GM12878 (cell line): Measurements from ENCODE around the gene EPB41L2.

Experiments
- CEBPB ChIP-seq, 2 experiments: fragments of 150-350 bp in 1 of 2; IDR thresholded peaks; 2 replicates each; pipeline ENCODE4 v1.6.1; 2012 to 2014; ENCODE audit warnings: low read depth in 2 of 2, low read length in 2 of 2, borderline replicate concordance in 1 of 2, inconsistent platforms in 1 of 2
- CHD1 ChIP-seq: IDR thresholded peaks from 2 replicates; pipeline ENCODE4 v1.6.1; 2012; ENCODE audit warnings: low read depth, low read length, improper control_type of control experiment
- CREB1 ChIP-seq: IDR thresholded peaks from 2 replicates; pipeline ENCODE4 v1.6.1; 2012; ENCODE audit warnings: low read depth, mild to moderate bottlenecking, inconsistent platforms
- CTCF ChIP-seq, 3 experiments: IDR thresholded peaks in 2 of 3; conservative IDR thresholded peaks in 1 of 3; 2 replicates each; pipeline ENCODE4 v1.5.1; 2011; ENCODE audit warnings: low read depth in 3 of 3, low read length in 3 of 3, mild to moderate bottlenecking in 3 of 3, control low read depth in 2 of 3, moderate library complexity in 2 of 3, inconsistent platforms in 1 of 3, mixed read lengths in 1 of 3; ENCODE audit not compliant: control insufficient read depth in 2 of 3, insufficient read depth in 1 of 3; ENCODE audit errors: extremely low read depth in 1 of 3
- DPF2 ChIP-seq: fragments of 450-650 bp; IDR thresholded peaks from 2 replicates; pipeline ENCODE4 v1.6.1; 2017; ENCODE audit warnings: mild to moderate bottlenecking
- EGR1 ChIP-seq, 2 experiments: IDR thresholded peaks; 1 replicate in 1 of 2; 2 replicates in 1 of 2; pipeline ENCODE4 v1.6.1; 2011 to 2012; ENCODE audit warnings: low read depth in 2 of 2, low read length in 2 of 2, borderline replicate concordance in 1 of 2, mild to moderate bottlenecking in 1 of 2, moderate library complexity in 1 of 2
- ELK1 ChIP-seq: IDR thresholded peaks from 2 replicates; pipeline ENCODE4 v1.6.1; 2012; ENCODE audit warnings: low read depth, low read length, improper control_type of control experiment
- JUNB ChIP-seq: IDR thresholded peaks from 2 replicates; pipeline ENCODE4 v1.6.1; 2016; ENCODE audit warnings: antibody characterized with exemption, mild to moderate bottlenecking
- JUND ChIP-seq: IDR thresholded peaks from 2 replicates; pipeline ENCODE4 v1.6.1; 2012; ENCODE audit warnings: low read depth, mild to moderate bottlenecking, low read length, improper control_type of control experiment, moderate library complexity
- NBN ChIP-seq: fragments of 450-650 bp; IDR thresholded peaks from 2 replicates; pipeline ENCODE4 v1.6.1; 2016
- POLR2AphosphoS5 ChIP-seq: IDR thresholded peaks from 2 replicates; pipeline ENCODE4 v1.6.1; 2011; ENCODE audit warnings: mild to moderate bottlenecking, low read length, inconsistent platforms
- REST ChIP-seq: IDR thresholded peaks from 2 replicates; pipeline ENCODE4 v1.6.1; 2012; ENCODE audit warnings: mild to moderate bottlenecking, low read depth, low read length
- SMAD1 ChIP-seq: fragments of 450-650 bp; IDR thresholded peaks from 2 replicates; pipeline ENCODE4 v1.6.1; 2018; ENCODE audit warnings: mild to moderate bottlenecking, low read depth; ENCODE audit not compliant: partially characterized antibody
- TAF1 ChIP-seq: IDR thresholded peaks from 2 replicates; pipeline ENCODE4 v1.6.1; 2011; ENCODE audit warnings: mild to moderate bottlenecking, low read depth, low read length, borderline replicate concordance

- TF ChIP-seq CHD1 (no peak), TAF1 (no peak), CTCF (IDR thresholded peaks at IDR 0.05 in 2 of 3, conservative IDR thresholded peaks at IDR 0.05 in 1 of 3; ENCODE audit: control insufficient read depth in 2 of 3, extremely low read depth in 1 of 3, insufficient read depth in 1 of 3, low read depth in 3 of 3, low read length in 3 of 3) (no peak), JUND (no peak), CREB1 (no peak), CEBPB (IDR thresholded peaks at IDR 0.05; ENCODE audit: borderline replicate concordance in 1 of 2, low read depth in 2 of 2, low read length in 2 of 2) (no peak), SMAD1 (no peak), POLR2AphosphoS5 (no peak), EGR1 (IDR thresholded peaks at IDR 0.05; ENCODE audit: borderline replicate concordance in 1 of 2, low read depth in 2 of 2, low read length in 2 of 2) (no peak), ELK1 (no peak), DPF2 (no peak), REST (no peak), JUNB (no peak), NBN (no peak)
Measured at GRCh38 chr6:130862370-130862769, 200.7 kb downstream of the EPB41L2 start.
